Upper lobe of left lung (tissue), 6 donors: ENCODE results near the gene TFG. TPM values are rescaled to one million over a fixed set of nuclear protein-coding genes. Genes with fewer than 3 reads are reported as not detected.

Experiments used
- ATAC-seq, 2 donors: fragments of 200-7000 bp; cut with Tn5 transposase; one replicate each; pipeline ENCODE4 v1.9.1; 2022; ENCODE audit warnings: mild to moderate bottlenecking in 2 of 2, moderate library complexity in 2 of 2; ENCODE audit not compliant: low FRiP score in 2 of 2
- DNase-seq, 2 donors: peaks; one replicate each; pipeline ENCODE4 v3.0.0-alpha.2; 2019 to 2020
- H3K27ac ChIP-seq, 4 donors: fragments of 200-600 bp; sonication (generic); one replicate each; pipeline ENCODE4 v1.5.1; 2016 to 2019
- H3K27me3 ChIP-seq, 4 donors: fragments of 200-600 bp; sonication (generic); one replicate each; pipeline ENCODE4 v1.5.1; 2017 to 2019
- H3K36me3 ChIP-seq, 4 donors: fragments of 200-600 bp; sonication (generic); one replicate each; pipeline ENCODE4 v1.5.1; 2016 to 2019
- H3K4me1 ChIP-seq, 4 donors: fragments of 200-600 bp; sonication (generic); one replicate each; pipeline ENCODE4 v1.5.1; 2018 to 2019
- H3K4me3 ChIP-seq, 4 donors: fragments of 200-600 bp; sonication (generic); one replicate each; pipeline ENCODE4 v1.5.1; 2017 to 2019; ENCODE audit warnings: mild to moderate bottlenecking in 2 of 4, moderate library complexity in 1 of 4
- H3K9me3 ChIP-seq, 4 donors: fragments of 200-600 bp; sonication (generic); one replicate each; pipeline ENCODE4 v1.5.1; 2018 to 2019
- EP300 ChIP-seq, 4 donors: sonication (generic); formaldehyde crosslinking; IDR thresholded peaks; one replicate each; pipeline ENCODE4 v1.5.1; 2017; ENCODE audit warnings: antibody characterized with exemption in 4 of 4, control low read depth in 2 of 4
- POLR2A ChIP-seq, 4 donors: fragments of 450-650 bp; IDR thresholded peaks; one replicate each; pipeline ENCODE4 v1.5.1; 2016 to 2017; ENCODE audit warnings: antibody characterized with exemption in 4 of 4, mild to moderate bottlenecking in 2 of 4
- POLR2AphosphoS5 ChIP-seq, 2 donors: sonication (generic); formaldehyde crosslinking; IDR thresholded peaks; one replicate each; pipeline ENCODE4 v1.5.1; 2017; ENCODE audit warnings: antibody characterized with exemption in 2 of 2
- WGBS, 2 donors: methylation state at CpG; one replicate each; pipeline ENCODE4 v1.1.5; 2017 to 2018; 5-methylcytosine and 5-hydroxymethylcytosine counted together
- total RNA-seq, 6 donors: library from RNA; depleted of rRNA in 4 of 6; stranded (reverse); fragments of >200 nt in 4 of 6; gene quantifications; one replicate each; pipeline versions ENCODE4 v1.1.0 to v1.2.1, GENCODE V29; 2016 to 2021
- TF ChIP-seq, protein P1 (sequence below), 6 experiments: fragments of 450-650 bp in 4 of 6; fragments of 200-600 bp in 2 of 6; sonication (generic) in 2 of 6; IDR thresholded peaks; one replicate each; pipeline ENCODE4 v1.5.1; 2016 to 2019; ENCODE audit warnings: antibody characterized with exemption in 6 of 6
- donor health status: DM: no; HTN: no; CAD: no; lungs with moderate emphysema.
- donor health status: DM: no; HTN: yes; CAD: no; lungs with severe emphysema.

The TFG gene
- total RNA-seq, 6 donors from 2014 or later, result 29.6 to 87.4 (median 55.9) TPM

- Histone ChIP-seq H3K4me3 (no peak overlapping the region), H3K36me3 (peaks cover 6 to 77% (median 16%) of the 10 kb centered on the region in 4 donors), H3K9me3 (no peaks in the 10 kb centered on the region), H3K4me1 (no peaks in the 10 kb centered on the region), H3K27ac (no peak overlapping the region), H3K27me3 (no peaks in the 10 kb centered on the region)
- WGBS, 2 donors, result 72 to 95% methylated on average over 1 of the region's 1 CpG
- TF ChIP-seq, protein P1, sequence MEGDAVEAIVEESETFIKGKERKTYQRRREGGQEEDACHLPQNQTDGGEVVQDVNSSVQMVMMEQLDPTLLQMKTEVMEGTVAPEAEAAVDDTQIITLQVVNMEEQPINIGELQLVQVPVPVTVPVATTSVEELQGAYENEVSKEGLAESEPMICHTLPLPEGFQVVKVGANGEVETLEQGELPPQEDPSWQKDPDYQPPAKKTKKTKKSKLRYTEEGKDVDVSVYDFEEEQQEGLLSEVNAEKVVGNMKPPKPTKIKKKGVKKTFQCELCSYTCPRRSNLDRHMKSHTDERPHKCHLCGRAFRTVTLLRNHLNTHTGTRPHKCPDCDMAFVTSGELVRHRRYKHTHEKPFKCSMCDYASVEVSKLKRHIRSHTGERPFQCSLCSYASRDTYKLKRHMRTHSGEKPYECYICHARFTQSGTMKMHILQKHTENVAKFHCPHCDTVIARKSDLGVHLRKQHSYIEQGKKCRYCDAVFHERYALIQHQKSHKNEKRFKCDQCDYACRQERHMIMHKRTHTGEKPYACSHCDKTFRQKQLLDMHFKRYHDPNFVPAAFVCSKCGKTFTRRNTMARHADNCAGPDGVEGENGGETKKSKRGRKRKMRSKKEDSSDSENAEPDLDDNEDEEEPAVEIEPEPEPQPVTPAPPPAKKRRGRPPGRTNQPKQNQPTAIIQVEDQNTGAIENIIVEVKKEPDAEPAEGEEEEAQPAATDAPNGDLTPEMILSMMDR (IDR thresholded peaks at IDR 0.05), result no peak
- no peak for TF ChIP-seq POLR2A (IDR thresholded peaks at IDR 0.05)
- no peak for TF ChIP-seq EP300 (IDR thresholded peaks at IDR 0.05)
- no peak for TF ChIP-seq POLR2AphosphoS5 (IDR thresholded peaks at IDR 0.05)
- ATAC-seq, result no peak
- DNase-seq, result no peak
Observed at GRCh38 chr3:100726706-100727105, 17.4 kb downstream of the TFG start.

DNA sequence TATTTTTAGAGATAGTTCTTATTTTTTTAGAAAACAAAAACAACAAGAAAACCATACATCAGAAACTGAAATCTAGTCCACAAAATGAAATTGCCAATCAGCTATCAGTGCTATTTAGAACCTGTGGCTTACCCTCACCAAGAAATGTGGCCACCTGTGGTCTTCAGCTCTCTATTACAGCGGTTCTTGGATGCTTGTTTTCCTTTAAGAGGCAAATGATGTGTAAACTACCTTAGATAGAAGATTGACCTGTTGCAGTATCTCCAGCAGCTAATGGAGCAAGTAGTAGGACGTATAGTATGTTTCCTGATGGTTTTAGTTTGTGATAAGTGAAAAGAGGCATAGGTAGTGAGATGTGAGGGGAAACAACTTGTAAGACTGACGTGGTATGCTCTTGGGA is 21.2 kb downstream of the TFG start:
- Histone ChIP-seq H3K4me3 (no peak overlapping the region), H3K9me3 (no peaks in the 10 kb centered on the region), H3K4me1 (no peaks in the 10 kb centered on the region), H3K27me3 (no peaks in the 10 kb centered on the region), H3K27ac (no peak overlapping the region), H3K36me3 (peaks cover 4 to 81% (median 22%) of the 10 kb centered on the region in 4 donors)
- WGBS, 2 donors, result 65 to 75% methylated on average over 3 of the region's 3 CpGs
- no peak for TF ChIP-seq EP300 (IDR thresholded peaks at IDR 0.05)
- TF ChIP-seq POLR2A (IDR thresholded peaks at IDR 0.05), result no peak
- TF ChIP-seq, protein P1 (IDR thresholded peaks at IDR 0.05), result no peak
- TF ChIP-seq POLR2AphosphoS5 (IDR thresholded peaks at IDR 0.05), result no peak
- DNase-seq, result no peak
- ATAC-seq, result no peak

- 87 to 93% methylated on average over 3 of the region's 3 CpGs for WGBS, 2 donors
- H3K27me3 ChIP-seq, result no peaks in the 10 kb centered on the region
- no peaks in the 10 kb centered on the region for H3K9me3 ChIP-seq
- H3K36me3 ChIP-seq, result peaks cover 4 to 84% (median 24%) of the 10 kb centered on the region in 4 donors
- no peak overlapping the region for H3K4me3 ChIP-seq
- no peak for ATAC-seq
- no peak overlapping the region for H3K27ac ChIP-seq
- DNase-seq, result no peak
- TF ChIP-seq EP300 (IDR thresholded peaks at IDR 0.05) (no peak), POLR2AphosphoS5 (IDR thresholded peaks at IDR 0.05) (no peak), POLR2A (IDR thresholded peaks at IDR 0.05) (no peak)
- TF ChIP-seq, protein P1 (IDR thresholded peaks at IDR 0.05), result no peak
- H3K4me1 ChIP-seq, result no peaks in the 10 kb centered on the region
Observed at GRCh38 chr3:100732435-100732834, 23.1 kb downstream of the TFG start.

DNA sequence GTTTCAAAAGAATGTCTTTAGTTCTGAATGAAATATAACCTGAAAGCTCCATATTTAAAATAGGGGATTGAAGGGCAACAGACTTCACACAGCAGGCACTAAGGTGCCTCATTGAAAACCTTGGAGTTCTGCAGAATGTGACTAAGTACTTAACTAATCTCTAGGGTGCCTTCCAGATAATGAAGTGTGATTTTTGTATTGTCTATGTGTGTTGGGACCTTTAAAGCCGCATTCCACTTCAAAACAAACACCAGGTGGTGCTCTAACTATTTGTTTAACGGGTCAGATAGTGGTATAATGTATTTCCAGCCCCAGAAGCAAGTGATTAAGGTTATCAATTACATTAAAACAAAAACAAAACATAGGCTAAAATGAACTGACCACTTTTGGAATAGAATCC is 28.0 kb downstream of the TFG start:
- Histone ChIP-seq H3K4me3 (no peak overlapping the region), H3K36me3 (peaks cover 6 to 96% (median 29%) of the 10 kb centered on the region in 4 donors), H3K27me3 (no peaks in the 10 kb centered on the region), H3K27ac (no peak overlapping the region), H3K9me3 (no peaks in the 10 kb centered on the region), H3K4me1 (no peaks in the 10 kb centered on the region)
- ATAC-seq (peak in 1 of 2 donors; percentile 43), DNase-seq (no peak)
- TF ChIP-seq, protein P1 (IDR thresholded peaks at IDR 0.05), result peak in 2 of 6 experiments; percentile 19 to 24
- TF ChIP-seq POLR2AphosphoS5 (IDR thresholded peaks at IDR 0.05), result no peak
- no peak for TF ChIP-seq POLR2A (IDR thresholded peaks at IDR 0.05)
- TF ChIP-seq EP300 (IDR thresholded peaks at IDR 0.05), result no peak
- 33 to 57% methylated on average over 2 of the region's 2 CpGs for WGBS, 2 donors

GRCh38 chr3:100740207-100740606 is 30.9 kb downstream of the TFG start:
- no peaks in the 10 kb centered on the region for H3K27me3 ChIP-seq
- DNase-seq (no peak), ATAC-seq (no peak)
- no peaks in the 10 kb centered on the region for H3K9me3 ChIP-seq
- no peak overlapping the region for H3K4me3 ChIP-seq
- peaks cover 6 to 93% (median 25%) of the 10 kb centered on the region in 4 donors for H3K36me3 ChIP-seq
- H3K27ac ChIP-seq, result no peak overlapping the region
- no peak for TF ChIP-seq POLR2AphosphoS5 (IDR thresholded peaks at IDR 0.05)
- TF ChIP-seq EP300 (IDR thresholded peaks at IDR 0.05), result no peak
- no peak for TF ChIP-seq POLR2A (IDR thresholded peaks at IDR 0.05)
- TF ChIP-seq, protein P1 (IDR thresholded peaks at IDR 0.05), result no peak
- H3K4me1 ChIP-seq, result no peaks in the 10 kb centered on the region
- WGBS, 2 donors, result 92 to 100% methylated on average over 1 of the region's 1 CpG
